ENCODE results near the gene STAB1. TPM values are rescaled to one million over a fixed set of nuclear protein-coding genes. Genes with fewer than 3 reads are reported as not detected.

Gene STAB1
- polyA plus RNA-seq, 1 donor (not counting 4 experiments of a cell fraction or from before 2014, with no cell fraction given), result not detected

DNA sequence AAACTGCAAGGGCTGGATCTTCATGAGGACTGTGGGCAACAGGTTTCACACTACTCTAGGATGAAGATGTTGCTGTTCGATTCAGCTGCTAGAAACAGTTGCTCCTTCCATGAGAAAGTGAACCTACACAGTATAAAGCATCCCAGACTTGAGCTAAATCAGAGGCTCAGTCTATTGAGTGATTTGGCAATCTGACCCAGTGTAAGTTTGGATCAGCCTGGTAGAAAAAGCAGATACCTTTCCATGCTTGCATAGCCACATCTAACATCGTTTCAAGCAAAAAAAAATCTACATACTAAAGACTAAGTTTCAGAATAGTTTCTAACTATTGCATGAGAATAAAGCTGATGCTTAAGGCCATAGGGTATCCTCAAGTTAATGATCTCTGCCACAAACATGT, 45.9 kb downstream of the STAB1 start:
- H3K4me2 ChIP-seq (ENCODE audit: control insufficient read depth, extremely low read depth, insufficient read depth, low read depth, low read length), result no peak overlapping the region
- dilution Hi-C loops (cut with MboI; ENCODE audit: extremely low pct_ligation_motif_present, low sequenced_read_pairs), result no loop called here
- no peak overlapping the region for H3K9ac ChIP-seq (ENCODE audit: control insufficient read depth, extremely low read depth, insufficient read depth, low read length)
- peaks cover 21% of the 10 kb centered on the region for H3K4me1 ChIP-seq (ENCODE audit: control insufficient read depth, extremely low read depth, insufficient read depth, low read length)
- no peak overlapping the region for H3K27ac ChIP-seq (ENCODE audit: control insufficient read depth, insufficient read depth, low read length)
- no peak overlapping the region for H3K4me3 ChIP-seq (ENCODE audit: control insufficient read depth in 2 of 3, extremely low read depth in 1 of 3, insufficient read depth in 2 of 3, low read depth in 1 of 3, low read length in 3 of 3)
- TF ChIP-seq, protein P1, sequence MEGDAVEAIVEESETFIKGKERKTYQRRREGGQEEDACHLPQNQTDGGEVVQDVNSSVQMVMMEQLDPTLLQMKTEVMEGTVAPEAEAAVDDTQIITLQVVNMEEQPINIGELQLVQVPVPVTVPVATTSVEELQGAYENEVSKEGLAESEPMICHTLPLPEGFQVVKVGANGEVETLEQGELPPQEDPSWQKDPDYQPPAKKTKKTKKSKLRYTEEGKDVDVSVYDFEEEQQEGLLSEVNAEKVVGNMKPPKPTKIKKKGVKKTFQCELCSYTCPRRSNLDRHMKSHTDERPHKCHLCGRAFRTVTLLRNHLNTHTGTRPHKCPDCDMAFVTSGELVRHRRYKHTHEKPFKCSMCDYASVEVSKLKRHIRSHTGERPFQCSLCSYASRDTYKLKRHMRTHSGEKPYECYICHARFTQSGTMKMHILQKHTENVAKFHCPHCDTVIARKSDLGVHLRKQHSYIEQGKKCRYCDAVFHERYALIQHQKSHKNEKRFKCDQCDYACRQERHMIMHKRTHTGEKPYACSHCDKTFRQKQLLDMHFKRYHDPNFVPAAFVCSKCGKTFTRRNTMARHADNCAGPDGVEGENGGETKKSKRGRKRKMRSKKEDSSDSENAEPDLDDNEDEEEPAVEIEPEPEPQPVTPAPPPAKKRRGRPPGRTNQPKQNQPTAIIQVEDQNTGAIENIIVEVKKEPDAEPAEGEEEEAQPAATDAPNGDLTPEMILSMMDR (optimal IDR thresholded peaks at IDR 0.05 in 1 of 3, IDR thresholded peaks at IDR 0.05 in 1 of 3, conservative IDR thresholded peaks at IDR 0.05 in 1 of 3; ENCODE audit: extremely low read depth in 1 of 3, insufficient read depth in 2 of 3, low read length in 3 of 3), result no peak
- TF ChIP-seq EZH2 (IDR thresholded peaks at IDR 0.05; ENCODE audit: low read length), result no peak
- peaks cover 36% of the 10 kb centered on the region for H3K79me2 ChIP-seq (ENCODE audit: control insufficient read depth, insufficient read depth, low read length)
- no peak overlapping the region for H2AFZ ChIP-seq (ENCODE audit: control insufficient read depth, low read length)
- H3K36me3 ChIP-seq (ENCODE audit: control insufficient read depth in 2 of 2, extremely low read depth in 1 of 2, insufficient read depth in 2 of 2, low read length in 2 of 2), result peaks cover 9 to 22% of the 10 kb centered on the region in 2 experiments
- no peaks in the 10 kb centered on the region for H3K9me3 ChIP-seq (ENCODE audit: control insufficient read depth, low read depth, low read length)
- FAIRE-seq (no peak), DNase-seq (ENCODE audit: low read depth, low spot score) (no peak)
- no peaks in the 10 kb centered on the region for H3K27me3 ChIP-seq (ENCODE audit: control insufficient read depth, extremely low read depth, insufficient read depth, low read length)
- peaks cover 11% of the 10 kb centered on the region for H3K9me1 ChIP-seq (ENCODE audit: control insufficient read depth, extremely low read depth, insufficient read depth, low read length)
- H4K20me1 ChIP-seq (ENCODE audit: control insufficient read depth, extremely low read depth, insufficient read depth, low read length), result peaks cover 4% of the 10 kb centered on the region

DNA sequence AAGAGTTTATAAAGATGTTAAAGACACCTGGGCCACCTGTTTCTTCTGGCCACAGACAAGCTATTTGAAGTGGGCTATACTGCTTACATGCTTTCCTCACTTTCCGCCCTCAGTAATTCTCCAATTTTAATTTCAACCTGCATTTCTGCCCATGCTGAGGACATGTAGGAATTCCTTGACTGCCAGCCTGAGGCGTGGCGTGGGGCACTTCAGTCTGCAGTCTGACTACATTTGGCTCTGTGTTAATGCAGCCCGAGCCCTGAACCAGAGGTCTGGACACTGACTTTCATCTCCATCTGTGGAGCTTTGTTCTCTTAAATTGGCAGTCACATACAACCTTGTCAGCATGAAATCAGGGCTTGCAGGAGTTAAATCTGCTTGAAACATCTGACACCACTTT, 49.8 kb downstream of the STAB1 start:
- FAIRE-seq (peak; percentile 34), DNase-seq (ENCODE audit: low read depth, low spot score) (no peak)
- H3K36me3 ChIP-seq (ENCODE audit: control insufficient read depth in 2 of 2, extremely low read depth in 1 of 2, insufficient read depth in 2 of 2, low read length in 2 of 2), result peaks cover 9 to 19% of the 10 kb centered on the region in 2 experiments
- H3K4me3 ChIP-seq (ENCODE audit: control insufficient read depth in 2 of 3, extremely low read depth in 1 of 3, insufficient read depth in 2 of 3, low read depth in 1 of 3, low read length in 3 of 3), result no peak overlapping the region
- dilution Hi-C loops (cut with MboI; ENCODE audit: extremely low pct_ligation_motif_present, low sequenced_read_pairs), result no loop called here
- no peaks in the 10 kb centered on the region for H3K9me1 ChIP-seq (ENCODE audit: control insufficient read depth, extremely low read depth, insufficient read depth, low read length)
- H2AFZ ChIP-seq (ENCODE audit: control insufficient read depth, low read length), result no peak overlapping the region
- no peaks in the 10 kb centered on the region for H4K20me1 ChIP-seq (ENCODE audit: control insufficient read depth, extremely low read depth, insufficient read depth, low read length)
- H3K4me1 ChIP-seq (ENCODE audit: control insufficient read depth, extremely low read depth, insufficient read depth, low read length), result no peaks in the 10 kb centered on the region
- H3K9ac ChIP-seq (ENCODE audit: control insufficient read depth, extremely low read depth, insufficient read depth, low read length), result no peak overlapping the region
- H3K9me3 ChIP-seq (ENCODE audit: control insufficient read depth, low read depth, low read length), result no peaks in the 10 kb centered on the region
- H3K4me2 ChIP-seq (ENCODE audit: control insufficient read depth, extremely low read depth, insufficient read depth, low read depth, low read length), result no peak overlapping the region
- peaks cover 6% of the 10 kb centered on the region for H3K79me2 ChIP-seq (ENCODE audit: control insufficient read depth, insufficient read depth, low read length)
- TF ChIP-seq, protein P1 (optimal IDR thresholded peaks at IDR 0.05 in 1 of 3, IDR thresholded peaks at IDR 0.05 in 1 of 3, conservative IDR thresholded peaks at IDR 0.05 in 1 of 3; ENCODE audit: extremely low read depth in 1 of 3, insufficient read depth in 2 of 3, low read length in 3 of 3), result no peak
- no peak for TF ChIP-seq EZH2 (IDR thresholded peaks at IDR 0.05; ENCODE audit: low read length)
- H3K27me3 ChIP-seq (ENCODE audit: control insufficient read depth, extremely low read depth, insufficient read depth, low read length), result no peaks in the 10 kb centered on the region
- no peak overlapping the region for H3K27ac ChIP-seq (ENCODE audit: control insufficient read depth, insufficient read depth, low read length)
